H1 (cell line): Measurements from ENCODE around the gene PPM1M. TPM values are rescaled to one million over a fixed set of nuclear protein-coding genes. Genes with fewer than 3 reads are reported as not detected.

ENCODE experiments used
- CTCF ChIA-PET: fragments of 300-600 bp; sonication (Branson Sonifier 250); formaldehyde crosslinking; loops from one replicate; lab custom pipeline; 2021; ENCODE audit not compliant: partially characterized antibody; lab: Charles Lee
- POLR2A ChIA-PET: fragments of 300-600 bp; sonication (Branson Sonifier 250); formaldehyde crosslinking; loops from one replicate; lab custom pipeline; 2021; ENCODE audit warnings: inconsistent platforms; ENCODE audit not compliant: partially characterized antibody; lab: Charles Lee
- DNase-seq, 2 experiments: peaks; one replicate each; pipeline versions ENCODE4 v3.0.0 to v3.0.0-alpha.2; 2010 to 2022; ENCODE audit warnings: low spot score in 2 of 2, low read depth in 1 of 2, mixed read lengths in 1 of 2
- FAIRE-seq: peaks from 2 replicates; lab custom pipeline; 2011; peaks lifted over from hg19 to GRCh38; lab: Jason Lieb, UNC
- H2AFZ ChIP-seq: 2 replicates; pipeline ENCODE4 v1.8.1; 2012; ENCODE audit warnings: low read length, inconsistent platforms
- H2AK5ac ChIP-seq: 2 replicates; pipeline ENCODE4 v1.6.1; 2013; ENCODE audit warnings: low read depth, low read length
- H2BK120ac ChIP-seq: replicated peaks from 2 replicates; pipeline ENCODE3; 2013; ENCODE audit warnings: low read depth, low read length, inconsistent platforms
- H2BK12ac ChIP-seq: 2 replicates; pipeline ENCODE4 v1.6.1; 2013; ENCODE audit warnings: low read depth, low read length
- H2BK15ac ChIP-seq: 2 replicates; pipeline ENCODE4 v1.6.1; 2013; ENCODE audit warnings: low read length
- H2BK20ac ChIP-seq: 2 replicates; pipeline ENCODE4 v1.6.1; 2013; ENCODE audit warnings: low read length
- H2BK5ac ChIP-seq: 2 replicates; pipeline ENCODE4 v1.6.1; 2013; ENCODE audit warnings: low read depth, low read length
- H3K14ac ChIP-seq: 2 replicates; pipeline ENCODE4 v1.6.1; 2013; ENCODE audit warnings: inconsistent platforms; ENCODE audit not compliant: insufficient read length
- H3K18ac ChIP-seq: 2 replicates; pipeline ENCODE4 v1.6.1; 2013; ENCODE audit warnings: low read length; ENCODE audit errors: extremely low read depth
- H3K23ac ChIP-seq: 2 replicates; pipeline ENCODE4 v1.6.1; 2013; ENCODE audit warnings: inconsistent platforms; ENCODE audit not compliant: insufficient read length
- H3K23me2 ChIP-seq: 2 replicates; pipeline ENCODE4 v1.6.1; 2013; ENCODE audit warnings: low read depth, low read length
- H3K27ac ChIP-seq: 2 replicates; pipeline ENCODE4 v1.6.1; 2011; ENCODE audit warnings: low read depth, low read length, inconsistent platforms
- H3K27me3 ChIP-seq, 4 experiments: replicated peaks in 1 of 4; 1 replicate in 1 of 4; 2 replicates in 3 of 4; pipeline versions ENCODE4 v1.6.1 to v1.8.1; 2011 to 2013; ENCODE audit warnings: low read length in 3 of 4, mild to moderate bottlenecking in 3 of 4, inconsistent platforms in 2 of 4, mixed read lengths in 2 of 4, moderate library complexity in 1 of 4; ENCODE audit not compliant: control insufficient read depth in 3 of 4, insufficient read depth in 3 of 4; ENCODE audit errors: extremely low read depth in 1 of 4
- H3K36me3 ChIP-seq, 4 experiments: 2 replicates each; pipeline versions ENCODE4 v1.6.1 to v1.8.1; 2011 to 2013; ENCODE audit warnings: mild to moderate bottlenecking in 4 of 4, low read length in 3 of 4, moderate library complexity in 2 of 4, control low read depth in 1 of 4, inconsistent platforms in 1 of 4; ENCODE audit not compliant: insufficient read depth in 4 of 4, control insufficient read depth in 2 of 4
- H3K4ac ChIP-seq: replicated peaks from 2 replicates; pipeline ENCODE3; 2013; ENCODE audit warnings: low read length, low read depth, mixed read lengths, inconsistent platforms; ENCODE audit not compliant: insufficient read length
- H3K4me1 ChIP-seq, 4 experiments: replicated peaks in 1 of 4; 1 replicate in 1 of 4; 2 replicates in 3 of 4; pipeline versions ENCODE4 v1.6.1 to v1.8.1; 2011 to 2013; ENCODE audit warnings: low read length in 3 of 4, inconsistent platforms in 2 of 4, mixed read lengths in 1 of 4; ENCODE audit not compliant: insufficient read depth in 4 of 4, control insufficient read depth in 3 of 4
- H3K4me2 ChIP-seq, 2 experiments: 2 replicates each; pipeline versions ENCODE4 v1.6.1 to v1.8.1; 2011 to 2013; ENCODE audit warnings: low read depth in 2 of 2, low read length in 2 of 2, control low read depth in 1 of 2, inconsistent platforms in 1 of 2, mild to moderate bottlenecking in 1 of 2; ENCODE audit not compliant: insufficient read depth in 1 of 2
- H3K4me3 ChIP-seq, 4 experiments: fragments of 200-600, 300-600 bp in 1 of 4; sonication (generic), shearing (Covaris generic), sonication (Bioruptor Twin) in 1 of 4; 2 replicates each; pipeline versions ENCODE4 v1.5.1 to v1.8.1; 2011 to 2016; ENCODE audit warnings: low read length in 4 of 4, low read depth in 3 of 4, control low read depth in 2 of 4, inconsistent platforms in 2 of 4, mild to moderate bottlenecking in 2 of 4, mixed read lengths in 1 of 4, moderate library complexity in 1 of 4; ENCODE audit not compliant: insufficient read depth in 2 of 4; ENCODE audit errors: extremely low read depth in 1 of 4
- H3K56ac ChIP-seq: replicated peaks from 2 replicates; pipeline ENCODE3; 2013; ENCODE audit warnings: low read depth, mild to moderate bottlenecking, mixed read lengths, low read length, inconsistent platforms; ENCODE audit not compliant: insufficient read length
- H3K79me1 ChIP-seq: 2 replicates; pipeline ENCODE4 v1.6.1; 2013; ENCODE audit warnings: low read depth, low read length, control low read depth
- H3K79me2 ChIP-seq, 2 experiments: 2 replicates each; pipeline versions ENCODE4 v1.6.1 to v1.8.1; 2012 to 2013; ENCODE audit warnings: low read length in 2 of 2, mild to moderate bottlenecking in 2 of 2, inconsistent platforms in 1 of 2; ENCODE audit not compliant: insufficient read depth in 2 of 2, control insufficient read depth in 1 of 2
- H3K9ac ChIP-seq, 4 experiments: replicated peaks in 1 of 4; 1 replicate in 1 of 4; 2 replicates in 3 of 4; pipeline versions ENCODE4 v1.6.1 to v1.8.1; 2011 to 2013; ENCODE audit warnings: low read depth in 3 of 4, low read length in 3 of 4, control low read depth in 2 of 4, mild to moderate bottlenecking in 2 of 4, moderate library complexity in 2 of 4, inconsistent platforms in 1 of 4; ENCODE audit errors: extremely low read depth in 1 of 4
- H3K9me3 ChIP-seq, 2 experiments: 2 replicates each; pipeline versions ENCODE4 v1.6.1 to v1.8.1; 2012 to 2013; ENCODE audit warnings: mild to moderate bottlenecking in 2 of 2, moderate library complexity in 2 of 2, control low read depth in 1 of 2, inconsistent platforms in 1 of 2, low read depth in 1 of 2, low read length in 1 of 2, mixed read lengths in 1 of 2; ENCODE audit not compliant: insufficient read depth in 2 of 2
- H4K20me1 ChIP-seq, 2 experiments: replicated peaks in 1 of 2; 2 replicates each; pipeline versions ENCODE3 to v1.8.1; 2011 to 2013; ENCODE audit warnings: inconsistent platforms in 2 of 2, low read length in 2 of 2, mild to moderate bottlenecking in 1 of 2; ENCODE audit not compliant: insufficient read depth in 2 of 2, control insufficient read depth in 1 of 2
- H4K5ac ChIP-seq: 2 replicates; pipeline ENCODE4 v1.6.1; 2013; ENCODE audit warnings: low read length, low read depth, mixed read lengths, inconsistent platforms; ENCODE audit not compliant: insufficient read length
- H4K8ac ChIP-seq: 2 replicates; pipeline ENCODE4 v1.8.0; 2013; ENCODE audit warnings: mild to moderate bottlenecking, moderate library complexity, low read length, inconsistent platforms; ENCODE audit not compliant: insufficient read depth; ENCODE audit errors: extremely low read depth
- H4K91ac ChIP-seq: replicated peaks from 2 replicates; pipeline ENCODE3; 2013; ENCODE audit warnings: low read length, mixed read lengths, inconsistent platforms; ENCODE audit not compliant: insufficient read length
- HDAC6 ChIP-seq: IDR thresholded peaks from one replicate; pipeline ENCODE4 v1.7.1; 2012; ENCODE audit warnings: low read depth, mild to moderate bottlenecking, inconsistent platforms, low read length, moderate library complexity
- KDM4A ChIP-seq: IDR thresholded peaks from one replicate; pipeline ENCODE4 v1.7.1; 2012; ENCODE audit warnings: low read depth, mild to moderate bottlenecking, moderate library complexity, low read length, inconsistent platforms; ENCODE audit not compliant: severe bottlenecking
- RAD21 ChIP-seq, 2 experiments: IDR thresholded peaks in 1 of 2; conservative IDR thresholded peaks in 1 of 2; 2 replicates each; pipeline ENCODE4 v1.6.1; 2011; ENCODE audit warnings: low read depth in 2 of 2, low read length in 2 of 2, improper control_type of control experiment in 1 of 2, inconsistent platforms in 1 of 2, mild to moderate bottlenecking in 1 of 2, moderate library complexity in 1 of 2
- RFX5 ChIP-seq: IDR thresholded peaks from 2 replicates; pipeline ENCODE4 v1.6.1; 2011; ENCODE audit warnings: low read depth, low read length, improper control_type of control experiment, borderline replicate concordance
- WGBS, 2 experiments: shearing (Covaris generic) in 1 of 2; methylation state at CpG; one replicate each; pipeline versions ENCODE4 v1.1.6 to v1.1.7; 2013 to 2015; ENCODE audit warnings: low lambda C conversion rate in 2 of 2, mixed read lengths in 2 of 2, inconsistent platforms in 1 of 2, low coverage in 1 of 2, missing lambda C conversion rate in 1 of 2; ENCODE audit not compliant: insufficient replicate concordance in 2 of 2, insufficient coverage in 1 of 2, insufficient read length in 1 of 2; ENCODE audit errors: extremely low coverage in 1 of 2, missing lambda C conversion rate in 1 of 2; 5-methylcytosine and 5-hydroxymethylcytosine counted together
- polyA plus RNA-seq, 7 experiments: library from polyadenylated mRNA; depleted of rRNA in 3 of 7; stranded (reverse) in 5 of 7; unstranded in 2 of 7; fragments of >200 nt in 5 of 7; fragments of 200-250 nt in 2 of 7; gene quantifications; 1 replicate in 5 of 7; 2 replicates in 1 of 7; 4 replicates in 1 of 7; pipeline versions ENCODE4 v1.2.1 to v1.2.3, GENCODE V29; 2011 to 2013; ENCODE audit warnings: missing spikeins in 2 of 7, mixed read lengths in 2 of 7
- total RNA-seq: library from RNA; stranded (reverse); fragmentation: NEBNext Ultra II Directional; extraction: Animal tissue kit (Norgen Biotek cat#: 25700); gene quantifications from 2 replicates; pipeline ENCODE4 v1.2.1, GENCODE V29; 2021

Gene PPM1M
- total and polyA plus RNA-seq, 2 of the 8 experiments (the other 6 are each of a cell fraction or from before 2014, with no cell fraction given): 5.2 to 6.3 TPM

DNA sequence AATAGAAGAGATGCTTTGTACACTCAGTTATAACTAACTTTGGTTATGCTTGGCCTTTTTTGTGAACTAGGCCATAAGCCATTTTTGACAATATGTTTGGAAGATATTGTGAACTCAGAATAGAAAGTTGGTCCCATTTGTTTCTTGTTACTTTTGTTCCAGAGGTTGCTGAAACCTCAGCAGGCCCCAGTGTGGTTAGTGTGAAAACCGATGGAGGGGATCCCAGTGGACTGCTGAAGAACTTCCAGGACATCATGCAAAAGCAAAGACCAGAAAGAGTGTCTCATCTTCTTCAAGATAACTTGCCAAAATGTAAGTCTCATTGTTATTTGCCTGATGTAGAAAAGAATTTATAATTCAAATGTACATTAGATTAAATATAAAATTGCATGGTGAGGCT is 41.9 kb upstream of the PPM1M start:
- 100% methylated on average over 1 of the region's 1 CpG; no CpG with 5 or more reads in 1 of the 2 experiments for WGBS, 2 experiments
- H2BK120ac ChIP-seq: no peak overlapping the region
- peaks cover 47 to 80% (median 62%) of the 10 kb centered on the region in 4 experiments for H3K36me3 ChIP-seq
- no peak overlapping the region for H2BK15ac ChIP-seq
- H3K9me3 ChIP-seq: no peaks in the 10 kb centered on the region
- no peak for DNase-seq
- H2AFZ ChIP-seq: no peak overlapping the region
- no peak overlapping the region for H3K56ac ChIP-seq
- no peaks in the 10 kb centered on the region; the same call in 1 of the 2 replicates for H3K79me1 ChIP-seq
- H2BK5ac ChIP-seq: no peak overlapping the region
- no peak overlapping the region for H3K18ac ChIP-seq
- no peak overlapping the region for H3K4ac ChIP-seq
- H4K5ac ChIP-seq: no peak overlapping the region
- no peak overlapping the region for H3K4me3 ChIP-seq
- peaks cover 0 to 3% of the 10 kb centered on the region in 2 experiments; a peak in 2 of 4 replicates for H3K79me2 ChIP-seq
- H3K27me3 ChIP-seq: no peaks in the 10 kb centered on the region
- H3K9ac ChIP-seq: no peak overlapping the region
- no peak overlapping the region for H4K91ac ChIP-seq
- H2AK5ac ChIP-seq: no peak overlapping the region
- TF ChIP-seq RAD21 (IDR thresholded peaks at IDR 0.05 in 1 of 2, conservative IDR thresholded peaks at IDR 0.05 in 1 of 2; ENCODE audit: low read depth in 2 of 2, low read length in 2 of 2) (no peak), KDM4A (no peak), HDAC6 (no peak), RFX5 (no peak)
- TF ChIP-seq, all 59 proteins: peak for 0
- Histone ChIP-seq H2BK20ac (no peak overlapping the region), H3K4me2 (no peak overlapping the region), H4K20me1 (peaks cover 0 to 4% of the 10 kb centered on the region in 2 experiments), H3K4me1 (peaks cover 0 to 3% (median under 1%) of the 10 kb centered on the region in 4 experiments; a peak in 2 of 7 replicates), H3K14ac (no peak overlapping the region), H4K8ac (no peak overlapping the region), H3K23me2 (peaks cover under 1% of the 10 kb centered on the region; the same call in 1 of the 2 replicates), H3K27ac (no peak overlapping the region), H2BK12ac (no peak overlapping the region), H3K23ac (no peak overlapping the region)
- CTCF ChIA-PET: interaction anchor here (0.8 to 4.1 kb wide), 3 partner anchors 17 to 45 kb away, joined by 3 to 28 read pairs (median 3); no protein-coding TSS in a partner anchor
- POLR2A ChIA-PET: no interaction called here
- FAIRE-seq: no peak
